Measurements from ENCODE around the gene SRRM3.
A peak's percentile ranks its signal among the peaks of the same experiment; 100 is the strongest.
"Not testable (repeated sequence)": the region's sequence is repeated elsewhere in the genome, so short reads cannot be mapped to it uniquely, and the experiment has no call there.

SRRM3 gene

GRCh38 chr7:76230214-76230613, 28.5 kb downstream of the SRRM3 start:
- no peak for DNase-seq (ENCODE audit: low spot score)

GRCh38 chr7:76231071-76231470, 29.4 kb downstream of the SRRM3 start:
- no peak for DNase-seq (ENCODE audit: low spot score)

- no peak for DNase-seq (ENCODE audit: low spot score)
Measured at GRCh38 chr7:76231583-76231982, 29.9 kb downstream of the SRRM3 start.

GRCh38 chr7:76232698-76233097, 31.0 kb downstream of the SRRM3 start:
- DNase-seq (ENCODE audit: low spot score): no peak

- no peak for DNase-seq (ENCODE audit: low spot score)
Measured at GRCh38 chr7:76233538-76234281, 32.0 kb downstream of the SRRM3 start.

- no peak for DNase-seq (ENCODE audit: low spot score)
Measured at GRCh38 chr7:76234282-76234584, 32.5 kb downstream of the SRRM3 start.

- peak; percentile 48 for DNase-seq (ENCODE audit: low spot score)
Measured at GRCh38 chr7:76234931-76235441, 33.3 kb downstream of the SRRM3 start.

GRCh38 chr7:76236224-76236623, 34.5 kb downstream of the SRRM3 start:
- no peak for DNase-seq (ENCODE audit: low spot score)

GRCh38 chr7:76238326-76238725, 36.6 kb downstream of the SRRM3 start:
- no peak for DNase-seq (ENCODE audit: low spot score)

GRCh38 chr7:76241141-76241540, 39.4 kb downstream of the SRRM3 start:
- DNase-seq (ENCODE audit: low spot score): no peak

GRCh38 chr7:76242517-76243063, 40.9 kb downstream of the SRRM3 start:
- not testable (repeated sequence) for DNase-seq (ENCODE audit: low spot score)

GRCh38 chr7:76244781-76245391, 43.2 kb downstream of the SRRM3 start:
- no peak for DNase-seq (ENCODE audit: low spot score)

- no peak for DNase-seq (ENCODE audit: low spot score)
Measured at GRCh38 chr7:76246804-76247389, 45.2 kb downstream of the SRRM3 start.

- DNase-seq (ENCODE audit: low spot score): no peak
Measured at GRCh38 chr7:76247938-76248337, 46.2 kb downstream of the SRRM3 start.

- no peak for DNase-seq (ENCODE audit: low spot score)
Measured at GRCh38 chr7:76252021-76252420, 50.3 kb downstream of the SRRM3 start.

- no peak for DNase-seq (ENCODE audit: low spot score)
Measured at GRCh38 chr7:76254781-76255180, 53.1 kb downstream of the SRRM3 start.

GRCh38 chr7:76257973-76258372, 56.3 kb downstream of the SRRM3 start:
- DNase-seq (ENCODE audit: low spot score): no peak

- DNase-seq (ENCODE audit: low spot score): no peak
Measured at GRCh38 chr7:76259124-76260093, 57.7 kb downstream of the SRRM3 start.

GRCh38 chr7:76260171-76260703, 58.5 kb downstream of the SRRM3 start:
- no peak for DNase-seq (ENCODE audit: low spot score)

GRCh38 chr7:76261329-76261728, 59.6 kb downstream of the SRRM3 start:
- DNase-seq (ENCODE audit: low spot score): no peak

- DNase-seq (ENCODE audit: low spot score): no peak
Measured at GRCh38 chr7:76261931-76262330, 60.2 kb downstream of the SRRM3 start.

Measured in pons (tissue), 1 donor.